Adrenal gland (tissue), 12 donors: ENCODE data around the gene FMNL2. TPM values are rescaled to one million over a fixed set of nuclear protein-coding genes. Genes with fewer than 3 reads are reported as not detected.

ENCODE experiments used
- DNase-seq, 7 donors: peaks; one replicate each; pipeline ENCODE4 v3.0.0-alpha.2; 2019 to 2020
- H3K27ac ChIP-seq, 5 donors: fragments of 200-600 bp; sonication (generic) in 4 of 5; 1 replicate in 3 of 5; 2 replicates in 2 of 5; pipeline versions ENCODE4 v1.5.1 to v1.8.0; 2016 to 2020; ENCODE audit warnings: mild to moderate bottlenecking in 1 of 5
- H3K27me3 ChIP-seq: fragments of 200-600 bp; 2 replicates; pipeline ENCODE4 v1.8.0; 2021
- H3K36me3 ChIP-seq, 2 donors: fragments of 200-600 bp; replicated peaks in 1 of 2; 1 replicate in 1 of 2; 2 replicates in 1 of 2; pipeline versions ENCODE4 v1.5.1 to v1.8.0; 2018 to 2022
- H3K4me1 ChIP-seq, 2 donors: fragments of 200-600 bp; replicated peaks in 1 of 2; 1 replicate in 1 of 2; 2 replicates in 1 of 2; pipeline versions ENCODE4 v1.5.1 to v1.8.0; 2018 to 2021
- H3K4me3 ChIP-seq, 4 donors: fragments of 200-600 bp; sonication (generic) in 3 of 4; one replicate each; pipeline ENCODE4 v1.5.1; 2016 to 2018
- H3K9me3 ChIP-seq, 3 donors: fragments of 200-600 bp; sonication (generic) in 1 of 3; replicated peaks in 1 of 3; 1 replicate in 2 of 3; 2 replicates in 1 of 3; pipeline versions ENCODE4 v1.5.1 to v1.8.0; 2016 to 2021
- POLR2A ChIP-seq, 2 donors: fragments of 450-650 bp; IDR thresholded peaks; one replicate each; pipeline ENCODE4 v1.6.1; 2017; ENCODE audit warnings: antibody characterized with exemption in 2 of 2, mild to moderate bottlenecking in 2 of 2, moderate library complexity in 1 of 2
- WGBS, 4 donors: extraction: QIAGEN DNeasy Blood & Tissue Kit in 2 of 4; methylation state at CpG; one replicate each; pipeline versions ENCODE4 v1.1.5 to v1.1.7; 2013 to 2017; 5-methylcytosine and 5-hydroxymethylcytosine counted together
- intact Hi-C, 2 donors: fragments of 100-400 bp; cut with DNase I; formaldehyde crosslinking; loops; one replicate each; pipeline versions ENCODE4 v1.14.1 to v1.15.0; 2022 to 2023
- polyA plus RNA-seq, 3 donors: library from polyadenylated mRNA; stranded (reverse); fragments of 200-250 nt in 2 of 3; fragments of 350-450 nt in 1 of 3; fragmentation: Illumina TruSeq in 1 of 3; extraction: RNeasy Lipid Tissue Mini Kit (QIAGEN cat#74804) in 1 of 3; gene quantifications; one replicate each; pipeline ENCODE4 v1.2.3, GENCODE V29; 2013 to 2014
- small RNA-seq, 2 donors: library from RNA; depleted of rRNA; stranded (forward); fragments of <200 nt; gene quantifications; one replicate each; pipeline ENCODE3, GENCODE V24; 2016
- total RNA-seq, 9 donors: library from RNA; depleted of rRNA in 4 of 9; stranded (reverse); fragments of >200 nt in 4 of 9; fragments of 120-200 nt in 1 of 9; fragmentation: NEBNext Ultra II Directional in 1 of 9; extraction: Animal tissue kit (Norgen Biotek cat#: 25700) in 1 of 9; gene quantifications; one replicate each; pipeline versions ENCODE4 v1.1.0 to v1.2.4, GENCODE V29; 2013 to 2023
- TF ChIP-seq, protein P1 (sequence below), 6 experiments: fragments of 450-650 bp in 4 of 6; fragments of 200-600 bp in 2 of 6; sonication (generic) in 1 of 6; IDR thresholded peaks; 1 replicate in 5 of 6; 2 replicates in 1 of 6; pipeline versions ENCODE4 v1.5.1 to v1.8.0; 2016 to 2021; ENCODE audit warnings: antibody characterized with exemption in 6 of 6, mild to moderate bottlenecking in 2 of 6, moderate library complexity in 1 of 6
- donor health status: healthy with polysubstance abuse.
- donor health status: Bipolar disorder and iron deficiency.
- donor health status: DM: yes; HTN: yes; CAD: no.
- donor health status: DM: no; HTN: no; CAD: no.
- donor health status: DM: no; HTN: no; CAD: no.
- donor health status: DM: yes; HTN: yes; CAD: no.

FMNL2 gene
- total and polyA plus RNA-seq, 12 donors = 23.5 to 54.2 (median 36.7) TPM

DNA sequence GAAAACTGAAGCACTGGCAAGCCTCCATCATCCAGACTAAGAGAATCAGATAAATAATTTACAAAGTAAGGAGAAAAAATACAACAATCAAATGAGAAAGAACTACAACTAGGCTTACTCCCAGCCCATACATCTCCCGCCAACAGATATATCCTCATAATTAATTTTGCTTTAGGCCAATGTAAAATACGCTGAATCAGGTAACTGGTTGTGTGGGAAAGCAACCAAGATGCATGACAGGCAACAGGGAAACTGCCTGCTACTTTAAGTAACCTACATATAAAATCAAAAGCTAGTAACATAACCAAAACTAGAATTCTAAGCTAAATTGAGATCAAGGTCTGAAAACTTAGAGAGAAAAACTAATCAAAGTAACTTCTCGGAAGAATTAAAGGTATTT lies 360.8 kb downstream of the FMNL2 start:
- peaks cover 0 to 10% of the 10 kb centered on the region in 2 donors for H3K36me3 ChIP-seq
- no peaks in the 10 kb centered on the region for H3K27me3 ChIP-seq
- peaks cover 0 to 6% (median 0%) of the 10 kb centered on the region in 3 donors for H3K9me3 ChIP-seq
- intact Hi-C loops = no loop called here
- WGBS, 4 donors = 94 to 98% (median 97%) methylated on average over 3 of the region's 3 CpGs
- no peak for DNase-seq
- no peak for TF ChIP-seq POLR2A (IDR thresholded peaks at IDR 0.05)
- TF ChIP-seq, protein P1, sequence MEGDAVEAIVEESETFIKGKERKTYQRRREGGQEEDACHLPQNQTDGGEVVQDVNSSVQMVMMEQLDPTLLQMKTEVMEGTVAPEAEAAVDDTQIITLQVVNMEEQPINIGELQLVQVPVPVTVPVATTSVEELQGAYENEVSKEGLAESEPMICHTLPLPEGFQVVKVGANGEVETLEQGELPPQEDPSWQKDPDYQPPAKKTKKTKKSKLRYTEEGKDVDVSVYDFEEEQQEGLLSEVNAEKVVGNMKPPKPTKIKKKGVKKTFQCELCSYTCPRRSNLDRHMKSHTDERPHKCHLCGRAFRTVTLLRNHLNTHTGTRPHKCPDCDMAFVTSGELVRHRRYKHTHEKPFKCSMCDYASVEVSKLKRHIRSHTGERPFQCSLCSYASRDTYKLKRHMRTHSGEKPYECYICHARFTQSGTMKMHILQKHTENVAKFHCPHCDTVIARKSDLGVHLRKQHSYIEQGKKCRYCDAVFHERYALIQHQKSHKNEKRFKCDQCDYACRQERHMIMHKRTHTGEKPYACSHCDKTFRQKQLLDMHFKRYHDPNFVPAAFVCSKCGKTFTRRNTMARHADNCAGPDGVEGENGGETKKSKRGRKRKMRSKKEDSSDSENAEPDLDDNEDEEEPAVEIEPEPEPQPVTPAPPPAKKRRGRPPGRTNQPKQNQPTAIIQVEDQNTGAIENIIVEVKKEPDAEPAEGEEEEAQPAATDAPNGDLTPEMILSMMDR (IDR thresholded peaks at IDR 0.05) = no peak
- H3K4me1 ChIP-seq = peaks cover 0 to 23% of the 10 kb centered on the region in 2 donors
- no peak overlapping the region for H3K4me3 ChIP-seq
- no peak overlapping the region for H3K27ac ChIP-seq

DNA sequence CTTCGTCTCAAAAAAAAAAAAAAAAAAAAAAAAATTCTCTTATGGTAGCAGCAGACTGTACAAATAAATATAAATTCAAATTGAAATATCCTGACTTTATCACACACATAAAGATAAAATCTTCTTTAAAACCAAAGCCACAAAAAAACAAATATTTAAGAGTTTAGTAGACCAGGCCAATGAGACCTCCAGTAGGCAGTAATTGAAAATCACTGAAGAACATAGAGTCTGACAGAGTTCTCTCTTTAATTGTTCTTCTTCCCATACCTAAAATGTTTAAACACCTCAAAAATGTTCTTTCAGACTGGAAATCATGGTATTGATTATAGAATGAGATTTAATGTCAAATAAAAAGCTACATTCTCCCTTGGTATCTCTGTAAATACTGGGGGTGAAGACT lies 361.5 kb downstream of the FMNL2 start:
- no peak overlapping the region for H3K4me3 ChIP-seq
- peaks cover 0 to 10% of the 10 kb centered on the region in 2 donors for H3K36me3 ChIP-seq
- WGBS, 4 donors = 88 to 100% (median 100%) methylated on average over 1 of the region's 1 CpG
- intact Hi-C loops = no loop called here
- H3K4me1 ChIP-seq = peaks cover 0 to 23% of the 10 kb centered on the region in 2 donors
- TF ChIP-seq POLR2A (IDR thresholded peaks at IDR 0.05) = no peak
- TF ChIP-seq, protein P1 (IDR thresholded peaks at IDR 0.05) = no peak
- H3K27me3 ChIP-seq = no peaks in the 10 kb centered on the region
- H3K27ac ChIP-seq = no peak overlapping the region
- H3K9me3 ChIP-seq = peaks cover 0 to 6% (median 0%) of the 10 kb centered on the region in 3 donors
- no peak for DNase-seq

Small RNA genes within 50 kb of the gene (small RNA-seq; reads per million reads assigned to genes)
- gene AC012443.1 = 0 reads per million in 2 donors

Other genes starting within 250 kb of the FMNL2 start
- 1 to 10 TPM in 8 of 9 donors, under 1 TPM in 1; 0.60 to 8.5 (median 2.1) TPM for gene CACNB4, start 236.1 kb upstream of the FMNL2 start, total RNA-seq
- gene CACNB4, start 236.1 kb upstream of the FMNL2 start, polyA plus RNA-seq = 1 to 10 TPM; 1.0 to 1.9 (median 1.1) TPM
- gene STAM2, start 159.4 kb upstream of the FMNL2 start, total RNA-seq = 10 to 100 TPM; 22.8 to 45.8 (median 34.0) TPM
- 10 to 100 TPM in 1 of 3 donors, 1 to 10 TPM in 2; 6.5 to 32.5 (median 7.6) TPM for gene STAM2, start 159.4 kb upstream of the FMNL2 start, polyA plus RNA-seq